Measurements from ENCODE around the gene WSB1.

Gene WSB1

DNA sequence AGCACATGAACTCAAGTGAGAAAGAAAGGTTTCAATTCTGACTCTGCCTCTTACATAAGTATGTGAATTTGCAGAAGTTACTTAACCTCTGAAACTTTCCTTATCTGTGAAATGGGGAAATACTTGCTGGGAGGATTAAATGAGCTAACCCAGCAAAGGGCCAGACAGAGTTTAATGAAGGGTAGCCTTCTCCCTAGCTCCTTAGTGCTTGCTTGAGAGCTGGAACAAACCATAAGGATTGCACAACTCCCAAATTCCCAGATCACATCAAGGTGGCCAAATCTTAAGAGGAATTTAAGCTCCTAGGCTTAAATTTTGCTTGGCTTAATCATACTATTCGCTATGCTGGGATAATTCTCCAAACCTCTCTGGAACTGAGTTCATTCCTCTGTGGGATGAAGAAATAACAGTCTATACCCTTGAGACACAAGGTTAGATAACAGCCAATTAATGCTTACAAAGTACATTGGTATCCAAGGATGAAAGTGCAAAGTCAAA is 11.8 kb upstream of the WSB1 start:
- TF ChIP-seq GABPA (IDR thresholded peaks at IDR 0.05; ENCODE audit: low read depth) (no peak), POLR2AphosphoS5 (IDR thresholded peaks at IDR 0.05; ENCODE audit: low read depth) (no peak), SPI1 (IDR thresholded peaks at IDR 0.05; ENCODE audit: borderline replicate concordance, low read depth) (peak; percentile 18; the same call in 1 of the 2 replicates)
- TF ChIP-seq, protein P1, sequence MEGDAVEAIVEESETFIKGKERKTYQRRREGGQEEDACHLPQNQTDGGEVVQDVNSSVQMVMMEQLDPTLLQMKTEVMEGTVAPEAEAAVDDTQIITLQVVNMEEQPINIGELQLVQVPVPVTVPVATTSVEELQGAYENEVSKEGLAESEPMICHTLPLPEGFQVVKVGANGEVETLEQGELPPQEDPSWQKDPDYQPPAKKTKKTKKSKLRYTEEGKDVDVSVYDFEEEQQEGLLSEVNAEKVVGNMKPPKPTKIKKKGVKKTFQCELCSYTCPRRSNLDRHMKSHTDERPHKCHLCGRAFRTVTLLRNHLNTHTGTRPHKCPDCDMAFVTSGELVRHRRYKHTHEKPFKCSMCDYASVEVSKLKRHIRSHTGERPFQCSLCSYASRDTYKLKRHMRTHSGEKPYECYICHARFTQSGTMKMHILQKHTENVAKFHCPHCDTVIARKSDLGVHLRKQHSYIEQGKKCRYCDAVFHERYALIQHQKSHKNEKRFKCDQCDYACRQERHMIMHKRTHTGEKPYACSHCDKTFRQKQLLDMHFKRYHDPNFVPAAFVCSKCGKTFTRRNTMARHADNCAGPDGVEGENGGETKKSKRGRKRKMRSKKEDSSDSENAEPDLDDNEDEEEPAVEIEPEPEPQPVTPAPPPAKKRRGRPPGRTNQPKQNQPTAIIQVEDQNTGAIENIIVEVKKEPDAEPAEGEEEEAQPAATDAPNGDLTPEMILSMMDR (IDR thresholded peaks at IDR 0.05; ENCODE audit: insufficient read depth, low read length): no peak
- TF ChIP-seq, protein P2, sequence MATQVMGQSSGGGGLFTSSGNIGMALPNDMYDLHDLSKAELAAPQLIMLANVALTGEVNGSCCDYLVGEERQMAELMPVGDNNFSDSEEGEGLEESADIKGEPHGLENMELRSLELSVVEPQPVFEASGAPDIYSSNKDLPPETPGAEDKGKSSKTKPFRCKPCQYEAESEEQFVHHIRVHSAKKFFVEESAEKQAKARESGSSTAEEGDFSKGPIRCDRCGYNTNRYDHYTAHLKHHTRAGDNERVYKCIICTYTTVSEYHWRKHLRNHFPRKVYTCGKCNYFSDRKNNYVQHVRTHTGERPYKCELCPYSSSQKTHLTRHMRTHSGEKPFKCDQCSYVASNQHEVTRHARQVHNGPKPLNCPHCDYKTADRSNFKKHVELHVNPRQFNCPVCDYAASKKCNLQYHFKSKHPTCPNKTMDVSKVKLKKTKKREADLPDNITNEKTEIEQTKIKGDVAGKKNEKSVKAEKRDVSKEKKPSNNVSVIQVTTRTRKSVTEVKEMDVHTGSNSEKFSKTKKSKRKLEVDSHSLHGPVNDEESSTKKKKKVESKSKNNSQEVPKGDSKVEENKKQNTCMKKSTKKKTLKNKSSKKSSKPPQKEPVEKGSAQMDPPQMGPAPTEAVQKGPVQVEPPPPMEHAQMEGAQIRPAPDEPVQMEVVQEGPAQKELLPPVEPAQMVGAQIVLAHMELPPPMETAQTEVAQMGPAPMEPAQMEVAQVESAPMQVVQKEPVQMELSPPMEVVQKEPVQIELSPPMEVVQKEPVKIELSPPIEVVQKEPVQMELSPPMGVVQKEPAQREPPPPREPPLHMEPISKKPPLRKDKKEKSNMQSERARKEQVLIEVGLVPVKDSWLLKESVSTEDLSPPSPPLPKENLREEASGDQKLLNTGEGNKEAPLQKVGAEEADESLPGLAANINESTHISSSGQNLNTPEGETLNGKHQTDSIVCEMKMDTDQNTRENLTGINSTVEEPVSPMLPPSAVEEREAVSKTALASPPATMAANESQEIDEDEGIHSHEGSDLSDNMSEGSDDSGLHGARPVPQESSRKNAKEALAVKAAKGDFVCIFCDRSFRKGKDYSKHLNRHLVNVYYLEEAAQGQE (IDR thresholded peaks at IDR 0.05; ENCODE audit: insufficient replicate concordance, low read depth): no peak
- peak overlapping the region; percentile 58 for H3K27ac ChIP-seq (replicated peaks)
- DNase-seq (ENCODE audit: low read depth in 1 of 2, low spot score in 1 of 2): peak; percentile 55 to 72
- no peaks in the 10 kb centered on the region for H3K27me3 ChIP-seq (ENCODE audit: insufficient read depth, poor library complexity, severe bottlenecking)
- H3K4me3 ChIP-seq (replicated peaks; ENCODE audit: insufficient read depth, low read length): no peak overlapping the region

DNA sequence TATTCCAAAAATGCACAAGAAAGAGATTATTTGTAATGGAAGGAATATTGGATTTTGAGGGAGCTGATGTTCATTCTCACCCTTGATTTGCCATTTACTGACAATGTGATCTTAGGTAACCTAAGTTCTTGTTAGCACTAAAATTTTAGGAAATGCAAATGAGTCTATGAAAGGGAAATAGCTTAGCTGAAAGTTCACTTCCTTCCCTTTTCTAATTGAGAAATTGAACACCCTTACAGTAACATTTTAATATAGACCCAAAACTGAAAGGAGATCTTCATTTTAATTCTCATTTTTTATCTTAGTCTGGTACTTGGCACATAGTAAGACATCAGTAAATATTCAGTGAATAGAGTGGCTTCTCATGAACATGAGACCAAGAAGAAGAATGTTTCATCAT is 10.9 kb upstream of the WSB1 start:
- peak; percentile 70; the same call in 1 of the 2 replicates for TF ChIP-seq SPI1 (IDR thresholded peaks at IDR 0.05; ENCODE audit: borderline replicate concordance, low read depth)
- no peak for TF ChIP-seq POLR2AphosphoS5 (IDR thresholded peaks at IDR 0.05; ENCODE audit: low read depth)
- H3K4me3 ChIP-seq (replicated peaks; ENCODE audit: insufficient read depth, low read length): no peak overlapping the region
- DNase-seq (ENCODE audit: low read depth in 1 of 2, low spot score in 1 of 2): no peak
- H3K27ac ChIP-seq (replicated peaks): peak overlapping the region; percentile 58
- no peaks in the 10 kb centered on the region for H3K27me3 ChIP-seq (ENCODE audit: insufficient read depth, poor library complexity, severe bottlenecking)

DNA sequence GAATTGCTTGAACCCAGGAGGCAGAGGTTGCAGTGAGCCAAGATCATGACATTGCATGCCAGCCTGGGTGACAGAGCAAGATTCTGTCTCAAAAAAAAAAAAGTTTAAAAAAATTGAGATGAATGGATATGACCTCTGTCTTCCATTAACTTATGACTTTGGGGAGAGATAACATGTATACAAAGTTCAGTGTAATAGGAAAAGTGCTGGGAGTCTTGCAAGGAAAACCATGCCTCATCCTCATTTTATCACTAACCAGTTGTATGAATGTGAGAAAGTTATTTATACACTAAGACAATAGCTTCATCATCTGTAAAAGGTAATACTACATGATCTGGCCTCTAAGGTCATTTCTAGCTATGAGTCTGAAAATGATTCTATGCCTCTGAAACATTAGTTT is 10.2 kb upstream of the WSB1 start:
- Histone ChIP-seq H3K27ac (replicated peaks) (no peak overlapping the region; the same call in 1 of the 2 replicates), H3K4me3 (replicated peaks; ENCODE audit: insufficient read depth, low read length) (no peak overlapping the region), H3K27me3 (ENCODE audit: insufficient read depth, poor library complexity, severe bottlenecking) (no peaks in the 10 kb centered on the region)
- TF ChIP-seq GABPA (IDR thresholded peaks at IDR 0.05; ENCODE audit: low read depth): no peak
- TF ChIP-seq POLR2AphosphoS5 (IDR thresholded peaks at IDR 0.05; ENCODE audit: low read depth): no peak
- TF ChIP-seq, protein P2 (IDR thresholded peaks at IDR 0.05; ENCODE audit: insufficient replicate concordance, low read depth): no peak
- no peak for TF ChIP-seq SPI1 (IDR thresholded peaks at IDR 0.05; ENCODE audit: borderline replicate concordance, low read depth)
- DNase-seq (ENCODE audit: low read depth in 1 of 2, low spot score in 1 of 2): no peak

DNA sequence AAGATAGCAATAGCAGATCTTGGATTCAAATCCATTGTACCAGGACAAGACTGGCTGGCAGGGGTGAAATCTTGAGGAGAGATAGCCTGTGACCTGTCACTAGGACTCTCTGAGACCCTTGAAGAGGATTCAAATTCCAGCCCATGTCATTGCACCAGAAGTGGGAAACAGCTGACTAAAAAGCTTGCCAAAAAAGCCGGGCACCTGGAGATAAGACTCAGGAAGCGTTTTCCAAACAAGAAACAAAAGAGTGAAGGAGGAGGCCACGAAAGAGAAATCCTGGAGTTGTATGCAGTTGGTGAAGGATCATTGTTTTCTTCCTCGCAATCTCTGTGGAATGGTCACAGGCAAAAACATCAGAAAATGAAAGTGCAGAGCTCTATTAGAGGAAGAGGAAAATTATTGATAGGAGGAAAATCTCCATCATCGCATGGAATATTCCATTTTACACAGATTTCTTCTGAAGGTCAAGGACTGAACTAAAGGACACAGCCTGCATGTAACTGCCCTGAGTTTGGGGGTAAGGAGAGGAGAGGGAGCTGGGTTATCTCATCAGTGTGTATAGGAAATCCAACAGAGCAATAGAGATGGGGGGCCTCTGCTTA is 9.0 kb upstream of the WSB1 start:
- Histone ChIP-seq H3K27me3 (ENCODE audit: insufficient read depth, poor library complexity, severe bottlenecking) (no peaks in the 10 kb centered on the region), H3K27ac (replicated peaks) (no peak overlapping the region), H3K4me3 (replicated peaks; ENCODE audit: insufficient read depth, low read length) (no peak overlapping the region)
- no peak for DNase-seq (ENCODE audit: low read depth in 1 of 2, low spot score in 1 of 2)
- TF ChIP-seq GABPA (IDR thresholded peaks at IDR 0.05; ENCODE audit: low read depth) (no peak), SPI1 (IDR thresholded peaks at IDR 0.05; ENCODE audit: borderline replicate concordance, low read depth) (no peak), POLR2AphosphoS5 (IDR thresholded peaks at IDR 0.05; ENCODE audit: low read depth) (no peak)
- TF ChIP-seq, protein P2 (IDR thresholded peaks at IDR 0.05; ENCODE audit: insufficient replicate concordance, low read depth): no peak
- TF ChIP-seq, protein P1 (IDR thresholded peaks at IDR 0.05; ENCODE audit: insufficient read depth, low read length): no peak
